GM06990 (cell line): Measurements from ENCODE around the gene SYNPO2.

ENCODE experiments used
- DNase-seq: peaks from one replicate; pipeline ENCODE4 v3.0.0-alpha.2; 2011; ENCODE audit not compliant: insufficient read length; ENCODE audit errors: extremely low read depth
- H3K27me3 ChIP-seq: replicated peaks from 2 replicates; pipeline ENCODE4 v1.6.0; 2011; ENCODE audit warnings: low read length; ENCODE audit not compliant: control insufficient read depth, insufficient read depth
- H3K36me3 ChIP-seq: 2 replicates; pipeline ENCODE4 v1.5.1; 2011; ENCODE audit warnings: low read length; ENCODE audit not compliant: control insufficient read depth, insufficient read depth
- H3K4me3 ChIP-seq: replicated peaks from 2 replicates; pipeline ENCODE4 v1.5.1; 2011; ENCODE audit warnings: low read depth, mild to moderate bottlenecking, control low read depth, low read length
- TF ChIP-seq, protein P1 (sequence below): IDR thresholded peaks from 2 replicates; pipeline ENCODE4 v1.5.1; 2011; ENCODE audit warnings: low read length, control low read depth, mild to moderate bottlenecking, inconsistent platforms; ENCODE audit not compliant: insufficient read depth, poor library complexity, severe bottlenecking

The SYNPO2 gene

GRCh38 chr4:118983293-118983692 is 94.6 kb downstream of the SYNPO2 start:
- Histone ChIP-seq H3K36me3 (no peaks in the 10 kb centered on the region), H3K27me3 (no peaks in the 10 kb centered on the region), H3K4me3 (no peak overlapping the region)
- TF ChIP-seq, protein P1, sequence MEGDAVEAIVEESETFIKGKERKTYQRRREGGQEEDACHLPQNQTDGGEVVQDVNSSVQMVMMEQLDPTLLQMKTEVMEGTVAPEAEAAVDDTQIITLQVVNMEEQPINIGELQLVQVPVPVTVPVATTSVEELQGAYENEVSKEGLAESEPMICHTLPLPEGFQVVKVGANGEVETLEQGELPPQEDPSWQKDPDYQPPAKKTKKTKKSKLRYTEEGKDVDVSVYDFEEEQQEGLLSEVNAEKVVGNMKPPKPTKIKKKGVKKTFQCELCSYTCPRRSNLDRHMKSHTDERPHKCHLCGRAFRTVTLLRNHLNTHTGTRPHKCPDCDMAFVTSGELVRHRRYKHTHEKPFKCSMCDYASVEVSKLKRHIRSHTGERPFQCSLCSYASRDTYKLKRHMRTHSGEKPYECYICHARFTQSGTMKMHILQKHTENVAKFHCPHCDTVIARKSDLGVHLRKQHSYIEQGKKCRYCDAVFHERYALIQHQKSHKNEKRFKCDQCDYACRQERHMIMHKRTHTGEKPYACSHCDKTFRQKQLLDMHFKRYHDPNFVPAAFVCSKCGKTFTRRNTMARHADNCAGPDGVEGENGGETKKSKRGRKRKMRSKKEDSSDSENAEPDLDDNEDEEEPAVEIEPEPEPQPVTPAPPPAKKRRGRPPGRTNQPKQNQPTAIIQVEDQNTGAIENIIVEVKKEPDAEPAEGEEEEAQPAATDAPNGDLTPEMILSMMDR: no peak
- DNase-seq: no peak

DNA sequence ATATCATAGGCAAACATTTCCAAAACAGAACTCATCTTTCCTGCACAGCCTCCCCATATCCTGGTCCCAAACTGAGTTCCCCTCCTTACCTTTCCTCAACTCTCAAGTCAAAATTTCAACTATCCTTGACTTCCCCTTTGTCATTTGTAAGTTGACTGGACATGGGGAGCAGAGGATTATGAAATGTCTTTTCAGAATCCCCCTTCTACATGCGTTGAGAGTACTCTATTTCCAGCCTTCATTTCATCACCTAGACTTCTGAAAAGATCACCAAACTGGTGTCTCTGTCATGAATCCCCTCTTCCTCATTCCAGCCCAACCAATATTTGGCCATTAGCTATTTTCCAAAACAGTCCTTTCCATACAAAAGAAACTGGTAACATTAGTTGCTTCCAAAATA is 95.2 kb downstream of the SYNPO2 start:
- DNase-seq: no peak
- Histone ChIP-seq H3K27me3 (no peaks in the 10 kb centered on the region), H3K36me3 (no peaks in the 10 kb centered on the region), H3K4me3 (no peak overlapping the region)
- TF ChIP-seq, protein P1: no peak

DNA sequence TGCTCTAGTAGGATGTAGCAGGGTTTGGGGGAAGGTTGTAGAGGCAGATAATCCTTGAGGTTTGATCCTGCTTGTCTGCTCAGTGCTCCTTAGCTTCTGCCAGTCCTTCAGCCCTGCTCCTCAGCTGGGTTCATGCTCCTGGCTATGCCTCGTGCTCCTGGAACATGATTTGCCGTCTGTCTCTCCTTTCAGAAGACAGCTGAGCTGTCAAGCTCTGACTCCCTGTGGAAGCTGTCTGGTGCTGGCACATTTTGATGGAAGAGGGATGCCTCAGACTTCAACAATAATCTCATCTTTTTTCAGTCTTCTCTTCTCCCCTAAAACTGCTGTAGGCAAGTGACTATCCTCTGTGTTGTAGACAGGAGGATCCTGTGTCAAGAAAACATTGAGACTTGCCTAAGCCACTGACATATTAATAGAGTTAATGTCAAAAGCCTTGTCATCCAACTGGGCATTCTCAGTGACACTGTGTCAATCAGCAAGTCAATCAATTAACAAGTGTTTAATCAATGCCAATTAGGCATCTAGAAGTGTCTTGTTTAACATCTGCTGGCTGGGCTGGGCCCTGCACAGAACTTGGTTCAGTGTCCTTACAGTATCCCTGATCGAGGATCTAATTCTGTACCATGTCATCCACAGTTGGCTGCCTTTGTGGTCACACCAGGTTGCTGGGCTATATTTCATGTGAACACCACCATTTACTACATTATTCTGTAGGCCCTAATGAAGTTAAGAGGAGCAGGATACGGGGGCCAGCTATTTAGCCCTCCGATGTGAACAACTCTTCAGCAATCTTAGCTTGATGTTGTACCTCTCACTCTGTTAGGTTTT is 96.7 kb downstream of the SYNPO2 start:
- Histone ChIP-seq H3K36me3 (no peaks in the 10 kb centered on the region), H3K4me3 (no peak overlapping the region), H3K27me3 (no peaks in the 10 kb centered on the region)
- TF ChIP-seq, protein P1: no peak
- DNase-seq: no peak

- no peaks in the 10 kb centered on the region for H3K36me3 ChIP-seq
- TF ChIP-seq, protein P1: no peak
- H3K4me3 ChIP-seq: no peak overlapping the region
- H3K27me3 ChIP-seq: no peaks in the 10 kb centered on the region
- no peak for DNase-seq
Observed at GRCh38 chr4:118987959-118988634, 99.4 kb downstream of the SYNPO2 start.

DNA sequence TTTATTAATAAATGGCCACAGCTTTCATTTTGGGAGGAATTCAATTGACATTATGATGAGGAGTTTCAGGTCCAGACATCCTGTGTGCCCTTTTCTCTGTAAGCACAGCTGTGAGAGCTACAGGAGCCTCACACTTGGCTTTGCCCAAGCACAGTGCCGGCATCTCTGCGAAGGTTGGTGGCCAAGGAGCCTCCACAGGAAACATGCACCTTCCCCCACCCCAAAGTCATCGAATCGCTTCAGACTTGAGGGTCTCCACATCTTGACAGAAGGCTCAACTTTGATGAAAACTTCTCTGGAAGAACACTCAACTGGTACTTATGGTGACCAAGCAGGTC is 100.0 kb downstream of the SYNPO2 start:
- no peaks in the 10 kb centered on the region for H3K27me3 ChIP-seq
- no peak for DNase-seq
- no peaks in the 10 kb centered on the region for H3K36me3 ChIP-seq
- no peak overlapping the region for H3K4me3 ChIP-seq
- TF ChIP-seq, protein P1: no peak
